K562 (cell line): ENCODE data around the gene SPATS1. TPM values are rescaled to one million over a fixed set of nuclear protein-coding genes. Genes with fewer than 3 reads are reported as not detected.
A peak's percentile ranks its signal among the peaks of the same experiment; 100 is the strongest.

Experiments
- CBFB ChIP-seq: sonication (generic); formaldehyde crosslinking; IDR thresholded peaks from 2 replicates; pipeline ENCODE4 v1.4.0; 2020; ENCODE audit warnings: mild to moderate bottlenecking, missing genetic modification reagents
- CBX8 ChIP-seq: fragments of 200-600 bp; sonication (generic); IDR thresholded peaks from 2 replicates; pipeline ENCODE4 v1.6.1; 2012; ENCODE audit warnings: borderline replicate concordance, mixed run types, low read depth, mild to moderate bottlenecking, moderate library complexity, mixed read lengths, low read length, control low read depth, inconsistent platforms; ENCODE audit not compliant: poor library complexity, severe bottlenecking; ENCODE audit errors: extremely low read depth
- CHD1 ChIP-seq: fragments of 200-600 bp; sonication (generic); IDR thresholded peaks from one replicate; pipeline ENCODE4 v1.6.1; 2012; ENCODE audit warnings: mild to moderate bottlenecking, moderate library complexity, low read length, inconsistent platforms
- CTBP1 ChIP-seq: fragments of 450-650 bp; IDR thresholded peaks from 2 replicates; pipeline ENCODE4 v1.6.1; 2016; ENCODE audit warnings: borderline replicate concordance
- LCOR ChIP-seq: sonication (generic); formaldehyde crosslinking; IDR thresholded peaks from 2 replicates; pipeline ENCODE4 v1.8.0; 2022; ENCODE audit warnings: mild to moderate bottlenecking, missing genetic modification reagents
- SNRNP70 ChIP-seq: fragments of 200-400 bp; formaldehyde crosslinking; optimal IDR thresholded peaks from 2 replicates; pipeline ENCODE3; 2017; ENCODE audit warnings: low read depth, low read length
- STAG1 ChIP-seq: sonication (generic); formaldehyde crosslinking; IDR thresholded peaks from 2 replicates; pipeline ENCODE4 v1.5.0; 2020; ENCODE audit warnings: missing genetic modification reagents, borderline replicate concordance
- TAF1 ChIP-seq: IDR thresholded peaks from 2 replicates; pipeline ENCODE4 v1.6.1; 2011; ENCODE audit warnings: mild to moderate bottlenecking, low read length, moderate library complexity; ENCODE audit not compliant: insufficient read depth, control insufficient read depth, severe bottlenecking; ENCODE audit errors: extremely low read depth
- TRIM25 ChIP-seq: fragments of 450-650 bp; IDR thresholded peaks from 2 replicates; pipeline ENCODE4 v1.7.0; 2016; ENCODE audit warnings: borderline replicate concordance
- ZFP1 ChIP-seq: fragments of 450-650 bp; formaldehyde crosslinking; IDR thresholded peaks from 2 replicates; pipeline ENCODE4 v1.4.0; 2020; ENCODE audit warnings: mild to moderate bottlenecking, mixed read lengths
- polyA plus RNA-seq, 8 experiments: library from polyadenylated mRNA; depleted of rRNA in 4 of 8; stranded (reverse) in 5 of 8; unstranded in 3 of 8; fragments of >200 nt; fragmentation: Nextera tagmentation in 2 of 8; fragmentation: Illumina TruSeq in 1 of 8; extraction: Ambion mirVana in 2 of 8; extraction: Trizol in 1 of 8; gene quantifications; 2 replicates each; pipeline versions ENCODE4 v1.2.1 to v1.2.3, GENCODE V29; 2011 to 2014; ENCODE audit warnings: inconsistent platforms in 1 of 8, missing spikeins in 1 of 8
- total RNA-seq, 7 experiments: library from RNA; depleted of rRNA in 6 of 7; stranded (reverse); fragments of >200 nt in 6 of 7; fragmentation: Illumina TruSeq in 2 of 7; extraction: Trizol in 2 of 7; gene quantifications; 2 replicates each; pipeline versions ENCODE4 v1.2.1 to v1.2.3, GENCODE V29; 2011 to 2021; ENCODE audit warnings: low replicate concordance in 1 of 7
- TF ChIP-seq, protein P1 (sequence below): fragments of 250-450 bp; sonication (Bioruptor Pico); IDR thresholded peaks from 2 replicates; pipeline ENCODE4 v1.5.0; 2021
- TF ChIP-seq, protein P2 (sequence below), 2 experiments: fragments of 450-650 bp; formaldehyde crosslinking in 1 of 2; IDR thresholded peaks; 2 replicates each; pipeline versions ENCODE4 v1.4.0 to v1.6.1; 2014 to 2020; ENCODE audit warnings: mild to moderate bottlenecking in 2 of 2, borderline replicate concordance in 1 of 2, low read depth in 1 of 2
- TF ChIP-seq, protein P3 (sequence below): fragments of 250-450 bp; sonication (Bioruptor Pico); IDR thresholded peaks from 2 replicates; pipeline ENCODE4 v1.8.0; 2022; ENCODE audit warnings: inconsistent platforms, mild to moderate bottlenecking, moderate library complexity, borderline replicate concordance

SPATS1 gene
- total and polyA plus RNA-seq, 9 of the 15 experiments (the other 6 are each of a cell fraction or from before 2014, with no cell fraction given) = not detected

DNA sequence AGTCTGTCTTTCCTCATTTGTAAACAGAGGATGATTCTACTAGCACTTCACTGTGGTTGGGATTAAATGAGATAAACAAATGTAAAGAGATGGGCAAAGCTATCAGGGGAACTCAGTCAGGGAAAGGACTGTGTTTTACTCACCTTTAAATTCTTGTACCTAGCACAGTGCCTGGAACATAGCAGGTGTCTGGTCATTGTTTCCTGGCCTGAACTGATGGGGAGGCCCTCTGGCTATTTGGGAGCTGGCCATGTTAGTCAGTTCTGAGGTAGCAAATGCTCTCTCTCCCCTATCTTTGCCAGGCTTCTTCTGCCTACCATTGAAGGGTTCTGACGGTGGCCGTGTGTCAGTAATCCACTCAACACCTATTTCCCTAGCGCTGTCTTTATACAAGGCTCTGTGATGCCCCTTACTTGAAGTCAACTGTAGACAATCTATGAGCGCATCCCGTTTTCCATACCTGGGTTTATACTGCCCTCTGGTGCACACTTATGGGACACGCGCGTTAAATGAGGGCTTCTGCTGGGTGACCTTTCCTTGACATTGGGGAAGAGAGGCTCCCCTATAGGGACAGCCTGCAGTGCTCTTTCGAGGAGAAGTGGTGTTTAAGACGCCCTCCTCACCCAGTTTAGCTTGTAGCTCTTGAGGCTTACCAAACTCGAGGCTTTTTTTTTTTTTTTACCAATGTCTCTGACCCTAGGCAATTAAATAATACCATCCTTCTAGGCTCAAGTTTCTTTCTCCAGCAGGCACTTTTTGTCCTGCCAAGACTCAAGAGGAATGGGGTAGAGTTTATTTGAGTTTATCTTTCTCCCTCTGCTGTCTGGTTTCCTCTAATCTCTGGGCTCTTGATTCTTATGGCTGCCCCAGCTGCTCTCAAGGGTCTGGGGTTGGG is 4.0 kb upstream of the SPATS1 start (continued):
- TF ChIP-seq, protein P1, sequence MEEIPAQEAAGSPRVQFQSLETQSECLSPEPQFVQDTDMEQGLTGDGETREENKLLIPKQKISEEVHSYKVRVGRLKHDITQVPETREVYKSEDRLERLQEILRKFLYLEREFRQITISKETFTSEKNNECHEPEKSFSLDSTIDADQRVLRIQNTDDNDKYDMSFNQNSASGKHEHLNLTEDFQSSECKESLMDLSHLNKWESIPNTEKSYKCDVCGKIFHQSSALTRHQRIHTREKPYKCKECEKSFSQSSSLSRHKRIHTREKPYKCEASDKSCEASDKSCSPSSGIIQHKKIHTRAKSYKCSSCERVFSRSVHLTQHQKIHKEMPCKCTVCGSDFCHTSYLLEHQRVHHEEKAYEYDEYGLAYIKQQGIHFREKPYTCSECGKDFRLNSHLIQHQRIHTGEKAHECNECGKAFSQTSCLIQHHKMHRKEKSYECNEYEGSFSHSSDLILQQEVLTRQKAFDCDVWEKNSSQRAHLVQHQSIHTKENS = no peak
- TF ChIP-seq CBFB (CRISPR knock-in tag) (no peak), LCOR (CRISPR knock-in tag) (0 out of 2 replicates have a peak, but pooled peaks have one; percentile 47), TRIM25 (no peak), ZFP1 (no peak), TAF1 (no peak), CBX8 (no peak), CTBP1 (peak; percentile 73), STAG1 (CRISPR knock-in tag) (peak; percentile 93), SNRNP70 (no peak), CHD1 (no peak)
- TF ChIP-seq, protein P2, sequence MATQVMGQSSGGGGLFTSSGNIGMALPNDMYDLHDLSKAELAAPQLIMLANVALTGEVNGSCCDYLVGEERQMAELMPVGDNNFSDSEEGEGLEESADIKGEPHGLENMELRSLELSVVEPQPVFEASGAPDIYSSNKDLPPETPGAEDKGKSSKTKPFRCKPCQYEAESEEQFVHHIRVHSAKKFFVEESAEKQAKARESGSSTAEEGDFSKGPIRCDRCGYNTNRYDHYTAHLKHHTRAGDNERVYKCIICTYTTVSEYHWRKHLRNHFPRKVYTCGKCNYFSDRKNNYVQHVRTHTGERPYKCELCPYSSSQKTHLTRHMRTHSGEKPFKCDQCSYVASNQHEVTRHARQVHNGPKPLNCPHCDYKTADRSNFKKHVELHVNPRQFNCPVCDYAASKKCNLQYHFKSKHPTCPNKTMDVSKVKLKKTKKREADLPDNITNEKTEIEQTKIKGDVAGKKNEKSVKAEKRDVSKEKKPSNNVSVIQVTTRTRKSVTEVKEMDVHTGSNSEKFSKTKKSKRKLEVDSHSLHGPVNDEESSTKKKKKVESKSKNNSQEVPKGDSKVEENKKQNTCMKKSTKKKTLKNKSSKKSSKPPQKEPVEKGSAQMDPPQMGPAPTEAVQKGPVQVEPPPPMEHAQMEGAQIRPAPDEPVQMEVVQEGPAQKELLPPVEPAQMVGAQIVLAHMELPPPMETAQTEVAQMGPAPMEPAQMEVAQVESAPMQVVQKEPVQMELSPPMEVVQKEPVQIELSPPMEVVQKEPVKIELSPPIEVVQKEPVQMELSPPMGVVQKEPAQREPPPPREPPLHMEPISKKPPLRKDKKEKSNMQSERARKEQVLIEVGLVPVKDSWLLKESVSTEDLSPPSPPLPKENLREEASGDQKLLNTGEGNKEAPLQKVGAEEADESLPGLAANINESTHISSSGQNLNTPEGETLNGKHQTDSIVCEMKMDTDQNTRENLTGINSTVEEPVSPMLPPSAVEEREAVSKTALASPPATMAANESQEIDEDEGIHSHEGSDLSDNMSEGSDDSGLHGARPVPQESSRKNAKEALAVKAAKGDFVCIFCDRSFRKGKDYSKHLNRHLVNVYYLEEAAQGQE (IDR thresholded peaks at IDR 0.05; ENCODE audit: borderline replicate concordance) = peak; percentile 89
- TF ChIP-seq, protein P2 (CRISPR knock-in tag; IDR thresholded peaks at IDR 0.05; ENCODE audit: low read depth) = no peak
- TF ChIP-seq, protein P3, sequence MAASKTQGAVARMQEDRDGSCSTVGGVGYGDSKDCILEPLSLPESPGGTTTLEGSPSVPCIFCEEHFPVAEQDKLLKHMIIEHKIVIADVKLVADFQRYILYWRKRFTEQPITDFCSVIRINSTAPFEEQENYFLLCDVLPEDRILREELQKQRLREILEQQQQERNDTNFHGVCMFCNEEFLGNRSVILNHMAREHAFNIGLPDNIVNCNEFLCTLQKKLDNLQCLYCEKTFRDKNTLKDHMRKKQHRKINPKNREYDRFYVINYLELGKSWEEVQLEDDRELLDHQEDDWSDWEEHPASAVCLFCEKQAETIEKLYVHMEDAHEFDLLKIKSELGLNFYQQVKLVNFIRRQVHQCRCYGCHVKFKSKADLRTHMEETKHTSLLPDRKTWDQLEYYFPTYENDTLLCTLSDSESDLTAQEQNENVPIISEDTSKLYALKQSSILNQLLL (CRISPR knock-in tag) = no peak
